ENCODE data around the gene SMG6.
"Not testable (repeated sequence)": the region's sequence is repeated elsewhere in the genome, so short reads cannot be mapped to it uniquely, and the experiment has no call there.

Gene SMG6

GRCh38 chr17:2174468-2175293 lies 128.9 kb downstream of the SMG6 start:
- no peak for DNase-seq

- DNase-seq = no peak
Observed at GRCh38 chr17:2174014-2174413, 129.6 kb downstream of the SMG6 start.

GRCh38 chr17:2172999-2173398 lies 130.6 kb downstream of the SMG6 start:
- DNase-seq = no peak

GRCh38 chr17:2172077-2172851 lies 131.3 kb downstream of the SMG6 start:
- no peak for DNase-seq

- no peak for DNase-seq
Observed at GRCh38 chr17:2171702-2172076, 131.9 kb downstream of the SMG6 start.

- no peak for DNase-seq
Observed at GRCh38 chr17:2170023-2170422, 133.6 kb downstream of the SMG6 start.

GRCh38 chr17:2165723-2166122 lies 137.9 kb downstream of the SMG6 start:
- not testable (repeated sequence) for DNase-seq

GRCh38 chr17:2158396-2158780 lies 145.2 kb downstream of the SMG6 start:
- DNase-seq = no peak

- DNase-seq = no peak
Observed at GRCh38 chr17:2157675-2158395, 145.8 kb downstream of the SMG6 start.

GRCh38 chr17:2157081-2157480 lies 146.5 kb downstream of the SMG6 start:
- DNase-seq = no peak

- no peak for DNase-seq
Observed at GRCh38 chr17:2156666-2157065, 146.9 kb downstream of the SMG6 start.

GRCh38 chr17:2155573-2155972 lies 148.0 kb downstream of the SMG6 start:
- no peak for DNase-seq

GRCh38 chr17:2151358-2152033 lies 152.1 kb downstream of the SMG6 start:
- no peak for DNase-seq

- no peak for DNase-seq
Observed at GRCh38 chr17:2150806-2151205, 152.8 kb downstream of the SMG6 start.

GRCh38 chr17:2149934-2150333 lies 153.7 kb downstream of the SMG6 start:
- no peak for DNase-seq

- no peak for DNase-seq
Observed at GRCh38 chr17:2146132-2146871, 157.3 kb downstream of the SMG6 start.

GRCh38 chr17:2144701-2145100 lies 158.9 kb downstream of the SMG6 start:
- no peak for DNase-seq

- no peak for DNase-seq
Observed at GRCh38 chr17:2143332-2143731, 160.3 kb downstream of the SMG6 start.

- DNase-seq = not testable (repeated sequence)
Observed at GRCh38 chr17:2142682-2143081, 160.9 kb downstream of the SMG6 start.

- no peak for DNase-seq
Observed at GRCh38 chr17:2140683-2141082, 162.9 kb downstream of the SMG6 start.

GRCh38 chr17:2138761-2139160 lies 164.8 kb downstream of the SMG6 start:
- no peak for DNase-seq

- no peak for DNase-seq
Observed at GRCh38 chr17:2138318-2138717, 165.3 kb downstream of the SMG6 start.

All from NCI-H187 treated with DMSO at 0.1 percent for 48 hours (cell line).